Right lobe of liver (tissue), 6 donors: ENCODE measurements around the gene GSG1. TPM values are rescaled to one million over a fixed set of nuclear protein-coding genes. Genes with fewer than 3 reads are reported as not detected.
"Not testable (repeated sequence)": the region's sequence is repeated elsewhere in the genome, so short reads cannot be mapped to it uniquely, and the experiment has no call there.

Experiments used
- ATAC-seq, 4 donors: fragments of 200-7000 bp; cut with Tn5 transposase; one replicate each; pipeline ENCODE4 v1.9.1; 2020; ENCODE audit warnings: mild to moderate bottlenecking in 4 of 4, moderate library complexity in 4 of 4
- DNase-seq, 3 donors: peaks; one replicate each; pipeline ENCODE4 v3.0.0-alpha.2; 2020
- H3K27ac ChIP-seq, 3 donors: fragments of 200-600 bp; one replicate each; pipeline ENCODE4 v1.8.0; 2022
- H3K27me3 ChIP-seq, 2 donors: fragments of 200-600 bp; one replicate each; pipeline ENCODE4 v1.8.0; 2022
- H3K36me3 ChIP-seq, 4 donors: fragments of 200-600 bp; sonication (generic) in 1 of 4; one replicate each; pipeline versions ENCODE4 v1.5.1 to v1.8.0; 2017 to 2022; ENCODE audit warnings: control low read depth in 1 of 4
- H3K4me1 ChIP-seq, 4 donors: fragments of 200-600 bp; sonication (generic) in 1 of 4; one replicate each; pipeline versions ENCODE4 v1.5.1 to v1.8.0; 2017 to 2022; ENCODE audit warnings: control low read depth in 1 of 4
- H3K4me3 ChIP-seq, 3 donors: fragments of 200-600 bp; one replicate each; pipeline ENCODE4 v1.8.0; 2022
- H3K9me3 ChIP-seq, 4 donors: fragments of 200-600 bp; sonication (generic) in 1 of 4; one replicate each; pipeline versions ENCODE4 v1.5.1 to v1.8.0; 2017 to 2022; ENCODE audit warnings: control low read depth in 1 of 4
- POLR2A ChIP-seq: fragments of 450-650 bp; IDR thresholded peaks from one replicate; pipeline ENCODE4 v1.6.1; 2017; ENCODE audit warnings: antibody characterized with exemption, mild to moderate bottlenecking
- WGBS: methylation state at CpG from one replicate; pipeline ENCODE4 v1.1.6; 2018; ENCODE audit warnings: low coverage, low lambda C conversion rate; ENCODE audit not compliant: insufficient coverage; ENCODE audit errors: missing lambda C conversion rate; 5-methylcytosine and 5-hydroxymethylcytosine counted together
- intact Hi-C, 2 donors: fragments of 100-400 bp; cut with DNase I; formaldehyde crosslinking; loops; one replicate each; pipeline versions ENCODE4 v1.11.2 to v1.14.1; 2022
- total RNA-seq, 6 experiments: library from RNA; depleted of rRNA in 2 of 6; stranded (reverse); fragments of >200 nt in 2 of 6; fragmentation: NEBNext Ultra II Directional in 3 of 6; extraction: Animal tissue kit (Norgen Biotek cat#: 25700) in 3 of 6; gene quantifications; one replicate each; pipeline versions ENCODE4 v1.1.0 to v1.2.4, GENCODE V29; 2016 to 2023
- TF ChIP-seq, protein P1 (sequence below), 4 donors: fragments of 200-600 bp in 3 of 4; fragments of 450-650 bp in 1 of 4; IDR thresholded peaks; one replicate each; pipeline versions ENCODE4 v1.5.1 to v1.8.0; 2016 to 2022; ENCODE audit warnings: antibody characterized with exemption in 4 of 4, mild to moderate bottlenecking in 2 of 4
- donor health status: DM: no; HTN: yes; CAD: no.
- donor health status: DM: no; HTN: no; CAD: no.
- donor health status: DM: no; HTN: no; CAD: no.
- donor health status: DM: no; HTN: yes; CAD: no.
- donor health status: DM: no; HTN: yes; CAD: no.

GSG1 gene
- total RNA-seq, 6 experiments from 2014 or later, result not detected

DNA sequence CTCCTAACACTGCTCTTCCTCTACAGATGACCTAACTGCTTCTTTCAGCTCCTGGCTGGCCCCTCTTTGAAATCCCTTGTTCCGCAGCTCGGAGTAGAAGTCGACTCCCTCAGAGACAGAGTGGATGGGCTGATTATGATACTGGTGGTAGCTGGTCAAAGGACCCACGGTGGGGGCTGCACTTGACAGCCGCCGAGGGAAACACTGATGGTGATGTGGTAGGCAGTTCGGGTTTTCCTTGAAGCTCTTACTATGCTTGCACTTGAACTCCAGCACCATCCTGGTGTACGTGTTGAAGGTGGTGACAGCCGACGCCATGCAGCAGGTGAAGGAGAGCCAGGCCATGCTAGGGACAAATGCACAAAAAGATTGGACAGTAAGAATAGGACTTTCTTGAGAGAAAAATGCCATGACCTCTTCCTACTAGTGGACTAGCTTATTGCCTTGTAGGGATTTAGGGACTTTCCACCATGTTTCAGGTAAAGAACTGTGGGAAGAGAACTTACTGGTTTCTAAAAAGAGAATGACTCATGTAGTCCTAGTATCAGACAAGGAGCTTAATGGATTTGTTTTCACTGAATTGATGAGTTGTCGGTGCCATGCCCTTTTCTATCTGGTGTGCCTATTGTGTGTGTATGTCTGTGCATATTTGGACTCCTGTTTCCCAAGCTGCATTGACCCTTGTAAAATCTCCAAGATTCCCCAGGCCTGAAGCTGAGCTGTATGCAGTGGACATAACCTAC is 18.4 kb downstream of the GSG1 start:
- H3K27ac ChIP-seq, result no peak overlapping the region
- H3K36me3 ChIP-seq, result peaks cover 0 to 3% (median 0%) of the 10 kb centered on the region in 4 donors
- H3K4me3 ChIP-seq, result no peak overlapping the region
- DNase-seq (no peak), ATAC-seq (no peak)
- TF ChIP-seq, protein P1, sequence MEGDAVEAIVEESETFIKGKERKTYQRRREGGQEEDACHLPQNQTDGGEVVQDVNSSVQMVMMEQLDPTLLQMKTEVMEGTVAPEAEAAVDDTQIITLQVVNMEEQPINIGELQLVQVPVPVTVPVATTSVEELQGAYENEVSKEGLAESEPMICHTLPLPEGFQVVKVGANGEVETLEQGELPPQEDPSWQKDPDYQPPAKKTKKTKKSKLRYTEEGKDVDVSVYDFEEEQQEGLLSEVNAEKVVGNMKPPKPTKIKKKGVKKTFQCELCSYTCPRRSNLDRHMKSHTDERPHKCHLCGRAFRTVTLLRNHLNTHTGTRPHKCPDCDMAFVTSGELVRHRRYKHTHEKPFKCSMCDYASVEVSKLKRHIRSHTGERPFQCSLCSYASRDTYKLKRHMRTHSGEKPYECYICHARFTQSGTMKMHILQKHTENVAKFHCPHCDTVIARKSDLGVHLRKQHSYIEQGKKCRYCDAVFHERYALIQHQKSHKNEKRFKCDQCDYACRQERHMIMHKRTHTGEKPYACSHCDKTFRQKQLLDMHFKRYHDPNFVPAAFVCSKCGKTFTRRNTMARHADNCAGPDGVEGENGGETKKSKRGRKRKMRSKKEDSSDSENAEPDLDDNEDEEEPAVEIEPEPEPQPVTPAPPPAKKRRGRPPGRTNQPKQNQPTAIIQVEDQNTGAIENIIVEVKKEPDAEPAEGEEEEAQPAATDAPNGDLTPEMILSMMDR (IDR thresholded peaks at IDR 0.05), result no peak
- TF ChIP-seq POLR2A, result no peak
- H3K27me3 ChIP-seq, result no peaks in the 10 kb centered on the region
- H3K4me1 ChIP-seq, result no peaks in the 10 kb centered on the region
- WGBS, result 96% methylated on average over 8 of the region's 11 CpGs
- intact Hi-C loops, result no loop called here
- no peaks in the 10 kb centered on the region for H3K9me3 ChIP-seq

DNA sequence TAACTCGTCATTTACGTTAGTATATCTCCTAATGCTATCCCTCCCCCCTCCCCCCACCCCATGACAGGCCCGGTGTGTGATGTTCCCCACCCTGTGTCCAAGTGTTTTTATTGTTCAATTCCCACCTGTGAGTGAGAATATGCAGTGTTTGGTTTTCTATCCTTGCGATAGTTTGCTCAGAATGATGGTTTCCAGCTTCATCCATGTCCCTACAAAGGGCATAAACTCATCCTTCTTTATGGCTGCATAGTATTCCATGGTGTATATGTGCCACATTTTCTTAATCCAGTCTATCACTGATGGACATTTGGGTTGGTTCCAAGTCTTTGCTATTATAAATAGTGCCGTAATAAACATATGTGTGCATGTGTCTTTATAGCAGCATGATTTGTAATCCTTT is 19.8 kb downstream of the GSG1 start:
- not testable (repeated sequence) for ATAC-seq

DNA sequence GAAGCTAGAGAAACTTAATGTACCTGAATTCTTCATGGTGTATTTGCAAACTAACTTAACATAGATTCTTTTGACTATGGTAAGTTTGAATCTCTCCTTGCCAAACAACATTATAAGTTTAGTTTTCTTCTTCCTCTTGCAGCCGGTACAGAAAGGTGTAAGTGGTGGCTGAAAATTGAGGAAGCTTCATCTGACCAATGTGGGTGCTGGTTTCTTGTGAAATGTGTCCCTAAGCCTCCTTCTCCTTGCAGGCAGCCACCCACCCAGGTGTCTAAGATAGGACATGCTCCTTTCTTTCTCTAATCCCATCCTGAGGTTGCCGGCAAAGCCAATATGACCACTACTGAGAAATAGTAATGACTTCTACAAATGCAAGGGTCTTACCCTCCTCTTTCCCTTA is 20.6 kb downstream of the GSG1 start:
- DNase-seq, result no peak
- no peaks in the 10 kb centered on the region for H3K9me3 ChIP-seq
- H3K4me3 ChIP-seq, result no peak overlapping the region
- H3K4me1 ChIP-seq, result no peaks in the 10 kb centered on the region
- H3K27me3 ChIP-seq, result no peaks in the 10 kb centered on the region
- H3K27ac ChIP-seq, result no peak overlapping the region
- WGBS, result 86% methylated on average over 1 of the region's 2 CpGs
- intact Hi-C loops, result no loop called here
- ATAC-seq, result no peak
- peaks cover 0 to 3% (median 0%) of the 10 kb centered on the region in 4 donors for H3K36me3 ChIP-seq
- no peak for TF ChIP-seq POLR2A
- TF ChIP-seq, protein P1 (IDR thresholded peaks at IDR 0.05), result no peak

More for the DNA sequence above, 19.8 kb downstream of the GSG1 start:
- H3K36me3 ChIP-seq, H3K4me3 ChIP-seq, DNase-seq, H3K9me3 ChIP-seq, intact Hi-C loops, H3K27ac ChIP-seq, H3K27me3 ChIP-seq, H3K4me1 ChIP-seq: not testable (repeated sequence)
- WGBS, result 100% methylated on average over 2 of the region's 5 CpGs

DNA sequence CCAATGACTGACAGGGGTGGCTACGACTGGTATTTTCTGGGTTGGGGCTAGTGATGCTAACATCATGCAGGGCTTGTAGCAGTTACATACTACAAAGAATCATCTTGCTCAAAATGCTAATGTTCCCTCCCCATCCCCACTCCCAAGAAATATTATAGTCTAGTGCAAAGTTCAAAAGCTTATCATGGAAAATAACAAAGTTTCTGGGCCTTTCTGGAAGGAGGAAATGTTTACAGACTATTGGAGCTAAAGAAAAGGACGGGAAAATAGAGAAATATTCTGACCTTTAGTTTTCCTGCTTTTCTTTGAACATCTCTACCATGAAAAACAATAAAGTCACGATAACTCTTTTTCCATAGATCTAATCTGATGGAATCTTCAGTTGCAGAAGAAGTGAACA is 23.2 kb downstream of the GSG1 start:
- no peak for DNase-seq
- H3K27me3 ChIP-seq, result no peaks in the 10 kb centered on the region
- no peaks in the 10 kb centered on the region for H3K9me3 ChIP-seq
- H3K27ac ChIP-seq, result no peak overlapping the region
- no peaks in the 10 kb centered on the region for H3K4me1 ChIP-seq
- WGBS, result 96% methylated on average over 3 of the region's 3 CpGs
- intact Hi-C loops, result no loop called here
- no peak for ATAC-seq
- TF ChIP-seq, protein P1 (IDR thresholded peaks at IDR 0.05), result no peak
- TF ChIP-seq POLR2A, result no peak
- peaks cover 0 to 3% (median 0%) of the 10 kb centered on the region in 4 donors for H3K36me3 ChIP-seq
- no peak overlapping the region for H3K4me3 ChIP-seq

DNA sequence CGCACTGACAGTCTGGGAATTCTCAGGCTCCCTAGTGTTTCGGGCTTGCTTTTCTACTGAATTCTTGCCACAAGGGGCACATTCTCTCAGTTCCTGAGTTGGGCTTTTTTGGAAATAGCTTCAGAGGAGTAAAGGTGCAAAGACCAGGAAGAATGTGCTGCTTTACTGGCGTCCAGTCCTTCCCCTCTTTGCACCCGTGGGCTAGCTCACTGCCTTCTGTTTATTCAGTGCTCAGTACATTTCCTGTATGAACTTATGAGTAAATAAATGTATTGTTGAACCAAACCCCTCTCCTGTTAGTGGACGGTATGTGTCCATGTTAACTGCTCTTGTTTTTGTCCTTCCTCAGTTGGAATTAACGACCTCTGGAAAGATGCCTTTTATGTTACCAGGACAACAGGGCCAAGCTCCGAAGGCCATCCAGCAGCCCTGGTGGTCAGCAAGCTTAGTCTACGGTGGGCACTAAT is 24.0 kb downstream of the GSG1 start:
- WGBS, result 92% methylated on average over 6 of the region's 8 CpGs
- Histone ChIP-seq H3K27ac (no peak overlapping the region), H3K4me1 (no peaks in the 10 kb centered on the region), H3K36me3 (peaks cover 0 to 3% (median 0%) of the 10 kb centered on the region in 4 donors), H3K4me3 (no peak overlapping the region), H3K27me3 (no peaks in the 10 kb centered on the region), H3K9me3 (no peaks in the 10 kb centered on the region)
- TF ChIP-seq, protein P1 (IDR thresholded peaks at IDR 0.05), result no peak
- TF ChIP-seq POLR2A, result no peak
- no peak for ATAC-seq
- intact Hi-C loops, result no loop called here
- DNase-seq, result no peak
